CD4-positive, alpha-beta T cell treated with Interleukin-1 beta for 1 hour (primary cell): ENCODE measurements around the gene MACROH2A1.

Experiments
- DNase-seq, 2 donors: peaks; one replicate each; pipeline ENCODE4 v3.0.0-alpha.2; 2020 to 2022

MACROH2A1 gene

DNA sequence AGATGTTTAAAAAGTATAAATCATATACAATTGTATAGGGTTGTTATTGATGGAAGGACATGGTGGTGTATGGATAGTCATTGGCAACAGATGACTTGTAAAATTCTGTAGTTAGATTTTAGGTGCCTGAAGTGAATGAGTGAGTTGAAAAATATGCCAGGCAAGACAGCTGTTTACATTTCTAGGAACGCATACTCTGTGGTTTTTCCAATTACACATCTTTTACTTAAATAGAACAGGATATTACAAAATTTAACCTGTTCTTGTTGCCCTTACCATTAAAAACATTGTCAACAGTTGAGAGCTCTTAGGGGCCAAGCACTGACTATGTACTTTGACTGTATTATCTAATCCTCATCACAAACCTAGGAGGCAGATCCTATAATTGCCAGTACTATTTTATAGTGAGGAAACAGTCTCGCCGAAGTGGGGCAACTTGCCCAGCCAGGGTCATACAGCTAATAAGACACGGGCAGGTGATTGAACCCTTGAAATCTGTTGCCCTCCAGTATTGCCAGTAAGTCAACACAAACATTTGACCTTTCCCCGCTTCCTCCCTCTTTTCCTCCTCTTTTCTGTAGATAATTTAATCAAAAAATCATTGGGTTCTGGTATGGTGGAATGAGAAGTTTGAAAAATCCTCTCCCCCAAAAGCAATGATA, 88.6 kb downstream of the MACROH2A1 start:
- no peak for DNase-seq

DNA sequence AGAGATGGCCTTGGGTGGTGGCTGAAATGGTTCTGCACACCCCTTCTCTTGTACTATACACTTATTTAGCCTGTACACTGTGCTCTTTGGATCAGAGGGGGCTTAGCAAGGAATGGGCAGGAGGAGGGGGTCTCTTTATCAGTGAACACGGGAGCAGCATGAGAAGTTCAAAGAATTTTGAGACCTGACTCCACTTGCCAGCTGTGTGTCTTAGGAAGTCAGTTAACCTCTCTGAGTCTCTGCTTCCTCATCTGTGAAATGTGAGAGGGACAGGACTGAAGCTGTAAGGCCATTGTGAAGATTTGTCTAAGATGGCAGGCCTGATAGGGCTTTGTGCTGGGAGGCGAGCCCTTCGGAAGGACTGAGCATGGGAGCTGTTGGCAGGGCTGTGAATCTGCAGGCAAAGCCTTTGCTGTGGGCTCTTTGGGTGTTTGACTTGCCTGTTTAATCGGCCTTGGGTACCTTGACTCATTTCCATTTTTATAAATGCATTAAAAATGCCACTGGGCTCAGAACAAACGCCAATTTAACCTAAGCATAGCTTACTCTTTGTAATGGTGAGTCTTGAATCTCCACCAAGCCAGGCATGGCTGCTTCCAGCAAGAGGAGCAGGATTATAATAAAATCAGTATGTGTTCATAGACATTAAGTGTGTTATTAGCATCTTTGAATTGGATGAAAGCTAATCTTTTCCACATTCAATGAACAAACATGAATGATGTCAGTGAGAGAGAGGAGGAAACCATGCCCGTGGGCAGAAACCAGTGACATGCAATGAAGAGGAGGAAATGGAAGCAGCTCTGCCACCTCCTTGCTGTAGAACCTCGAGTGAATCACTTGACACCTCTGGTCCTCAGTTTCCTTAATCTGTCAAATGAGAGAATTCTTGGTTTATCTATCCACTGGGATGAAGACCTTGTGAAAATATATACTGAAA, 89.4 kb downstream of the MACROH2A1 start:
- DNase-seq, result no peak

DNA sequence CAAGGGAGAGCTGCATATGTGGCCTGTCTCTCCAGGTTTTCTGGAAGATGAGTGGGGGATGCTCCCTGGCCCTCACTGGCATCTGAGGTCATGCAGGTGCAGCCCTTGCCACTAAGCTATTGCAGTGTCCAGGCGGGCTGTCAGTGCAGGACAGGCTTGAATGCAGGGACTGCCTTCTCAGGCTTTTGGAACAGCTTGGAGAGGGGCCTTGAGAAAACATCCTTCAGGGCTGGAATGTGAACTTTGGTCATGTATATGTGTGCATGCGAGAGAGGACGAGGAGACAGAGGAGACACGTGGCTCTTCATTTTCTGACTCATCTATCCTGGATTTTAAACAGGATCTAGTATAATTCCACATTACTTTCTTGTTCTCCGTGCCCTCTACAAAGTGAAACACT, 90.3 kb downstream of the MACROH2A1 start:
- DNase-seq, result no peak

DNA sequence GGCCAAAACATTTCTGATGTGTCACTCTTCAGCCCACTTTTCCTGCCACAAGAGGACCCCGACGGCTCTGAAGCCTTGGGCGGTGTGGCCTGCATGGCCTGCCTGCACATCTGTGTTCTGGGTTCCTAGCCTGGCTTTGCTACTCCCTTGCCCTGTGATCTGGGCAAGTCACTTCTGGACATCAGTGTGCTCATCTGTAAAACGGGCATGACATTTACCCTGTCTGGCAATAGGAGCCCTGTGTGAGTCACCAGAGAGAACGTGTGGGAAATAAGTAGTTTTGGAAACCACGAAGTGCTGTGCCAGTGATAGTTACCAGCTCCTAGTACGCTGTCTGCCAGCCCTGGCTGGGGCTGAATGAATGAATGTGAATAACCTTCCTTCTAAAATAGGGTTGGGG, 90.8 kb downstream of the MACROH2A1 start:
- no peak for DNase-seq

DNA sequence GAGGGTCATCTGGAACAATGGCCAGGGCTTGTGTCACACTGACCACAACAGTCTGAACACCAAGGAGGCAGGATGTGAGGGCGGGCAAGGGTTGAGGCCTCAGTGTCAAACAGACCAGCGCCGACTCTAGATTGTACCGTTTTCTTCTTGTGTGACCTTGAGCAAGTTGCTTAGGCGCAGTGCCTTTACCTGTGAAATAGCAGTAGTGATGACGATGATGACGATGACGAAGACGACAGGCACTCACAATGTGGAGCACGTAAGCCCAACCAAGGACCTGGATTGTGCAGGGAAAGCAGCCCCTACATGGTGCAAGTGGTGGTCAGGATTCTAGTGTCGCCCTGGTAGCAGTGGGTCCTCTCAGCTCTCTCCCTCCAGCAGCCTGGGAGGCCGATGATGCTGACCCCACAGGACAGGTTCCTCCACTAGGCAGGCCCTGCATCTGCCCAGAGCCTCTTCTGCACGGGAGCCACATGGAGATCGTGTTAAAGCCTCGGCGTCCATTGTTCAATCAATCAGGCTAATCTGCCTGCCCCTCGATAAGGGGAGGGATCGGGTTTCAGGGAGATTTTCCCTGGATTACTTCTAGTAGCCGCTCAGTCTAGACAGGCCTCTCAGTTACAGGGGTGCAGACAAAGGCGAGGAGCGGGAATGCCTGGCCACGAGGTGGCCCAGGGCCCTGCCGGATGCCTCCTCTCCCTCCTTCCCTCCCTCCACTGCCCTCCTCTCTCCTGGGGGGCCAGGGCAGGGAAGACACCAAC, 91.7 kb downstream of the MACROH2A1 start:
- no peak for DNase-seq

DNA sequence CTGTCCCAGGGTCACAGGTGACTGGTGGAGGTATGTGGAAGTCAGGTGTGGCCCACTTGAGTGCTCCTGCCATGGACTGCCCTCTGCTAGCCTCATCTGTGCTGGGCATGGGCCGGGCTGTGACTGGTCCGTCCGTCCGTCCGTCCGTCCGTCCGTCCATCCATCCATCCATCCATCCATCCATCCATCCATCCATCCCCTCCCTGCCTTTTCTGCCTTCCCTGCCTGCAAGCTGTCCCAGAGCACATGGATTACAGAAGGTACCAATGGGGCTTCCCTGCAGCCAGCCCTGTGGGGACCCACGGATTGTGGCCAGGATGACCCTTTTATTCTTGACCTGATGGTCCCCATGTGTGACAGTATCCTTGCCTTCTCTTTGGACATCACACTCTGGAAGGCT, 92.5 kb downstream of the MACROH2A1 start:
- no peak for DNase-seq

DNA sequence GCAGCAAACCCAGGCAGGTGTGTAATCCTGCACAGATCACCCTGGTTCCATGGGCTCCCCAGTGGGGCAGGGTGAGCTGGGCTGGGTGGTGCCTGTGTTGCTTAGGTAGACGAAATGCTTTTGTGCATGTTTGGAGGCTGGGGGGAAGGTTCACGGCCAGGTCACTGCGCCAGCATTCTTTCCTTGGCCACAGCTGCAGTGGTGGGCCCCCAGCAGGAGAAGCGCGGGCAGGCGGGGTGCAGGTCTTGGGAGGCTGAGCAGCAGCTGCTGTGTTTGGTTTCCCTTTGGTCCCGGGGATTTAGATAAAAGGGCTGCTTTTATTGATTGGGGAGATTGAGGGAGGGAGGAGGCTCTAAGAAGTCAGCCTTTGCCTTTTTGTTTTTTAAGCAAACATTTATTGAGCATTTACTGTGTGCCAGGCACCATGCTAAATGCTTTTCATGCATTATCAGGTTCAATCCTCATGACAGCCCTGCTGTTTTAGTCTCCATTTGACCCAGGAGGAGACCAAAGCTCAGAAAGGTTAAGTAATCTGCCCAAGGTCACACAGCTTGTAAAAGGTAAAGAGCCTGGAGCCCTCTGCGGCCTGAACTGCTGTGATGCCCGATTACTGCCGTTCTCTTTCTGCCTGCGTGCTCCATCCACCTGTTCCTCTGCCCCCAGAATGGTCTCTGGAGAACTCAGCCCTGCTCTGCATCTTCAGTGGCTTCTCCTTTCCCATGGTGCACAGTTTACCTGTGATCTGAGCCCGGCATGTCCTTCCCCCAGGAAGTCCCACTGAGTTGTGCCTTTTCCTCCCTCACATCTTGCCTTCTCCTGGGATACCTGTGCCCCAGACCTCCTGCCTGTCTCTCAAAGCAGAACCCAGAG, 94.4 kb downstream of the MACROH2A1 start:
- no peak for DNase-seq

DNA sequence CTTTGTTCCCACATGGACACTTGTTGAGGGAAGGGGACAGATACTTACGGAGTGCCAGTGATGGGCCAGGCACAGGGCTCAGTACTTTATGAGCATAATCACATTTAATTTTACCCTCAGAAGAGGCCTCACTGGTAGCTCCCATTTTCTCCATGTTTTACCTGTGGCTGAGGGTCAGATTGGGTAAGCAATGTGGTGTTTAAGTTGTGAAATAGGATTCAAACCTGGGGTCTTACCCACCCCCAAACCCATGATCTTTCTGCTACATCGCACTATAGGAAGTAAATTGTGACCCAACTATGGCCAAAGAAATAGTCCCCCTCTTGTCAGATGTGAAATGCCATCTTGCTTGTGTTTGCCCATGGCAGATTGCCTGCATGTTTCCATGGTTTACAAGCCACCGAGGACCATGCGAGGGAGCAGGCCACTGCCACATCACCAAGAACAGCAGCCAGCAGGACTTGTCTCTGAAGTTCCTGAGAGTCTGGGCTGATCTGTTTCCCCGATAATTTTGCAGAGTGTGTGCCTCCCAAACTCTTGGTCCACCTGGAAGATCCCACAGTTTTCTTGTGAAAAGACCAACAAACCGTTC, 95.4 kb downstream of the MACROH2A1 start:
- DNase-seq, result no peak

DNA sequence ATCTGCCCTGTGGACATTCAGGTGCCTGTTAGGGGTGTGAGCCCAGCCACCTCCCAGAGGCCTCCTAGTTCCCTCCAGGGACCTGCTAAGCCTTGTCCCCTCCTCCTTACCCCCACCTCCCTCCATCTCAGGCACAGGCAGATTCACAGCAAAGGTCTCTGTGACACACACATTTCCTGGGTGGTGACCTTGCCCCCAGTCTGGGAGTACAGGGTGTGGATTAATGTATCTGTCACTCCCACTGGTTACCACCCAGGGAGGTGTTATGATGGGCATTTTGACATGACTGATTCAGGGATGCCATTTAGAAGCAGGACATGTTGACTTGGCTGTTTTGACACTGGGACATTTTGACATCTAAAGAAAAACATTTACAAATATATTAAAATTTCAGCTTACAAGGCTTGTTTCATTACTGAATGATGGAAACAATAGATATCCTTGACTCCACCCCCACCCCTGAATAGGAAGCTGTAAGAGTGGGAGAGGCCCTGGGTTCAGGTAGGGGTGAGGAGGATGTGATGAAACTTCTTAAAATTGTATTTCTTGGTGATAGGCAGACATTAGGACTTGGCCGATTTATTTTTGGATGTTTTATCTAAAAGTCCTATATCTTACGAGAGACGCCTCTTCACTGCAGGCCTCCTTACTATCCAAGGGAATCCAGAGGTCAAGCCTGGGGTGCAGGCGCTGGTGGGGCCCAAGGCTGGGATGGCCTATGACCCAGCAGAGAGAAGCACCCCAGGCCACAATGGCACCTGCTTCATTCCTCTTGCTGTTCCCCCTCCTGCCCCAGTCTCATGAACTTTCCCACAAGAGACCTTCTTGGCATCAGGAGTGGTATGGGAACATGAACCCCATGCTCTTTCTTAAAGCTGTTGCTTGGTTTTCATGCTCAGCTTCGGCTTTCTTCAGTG, 101.9 kb downstream of the MACROH2A1 start:
- no peak for DNase-seq

DNA sequence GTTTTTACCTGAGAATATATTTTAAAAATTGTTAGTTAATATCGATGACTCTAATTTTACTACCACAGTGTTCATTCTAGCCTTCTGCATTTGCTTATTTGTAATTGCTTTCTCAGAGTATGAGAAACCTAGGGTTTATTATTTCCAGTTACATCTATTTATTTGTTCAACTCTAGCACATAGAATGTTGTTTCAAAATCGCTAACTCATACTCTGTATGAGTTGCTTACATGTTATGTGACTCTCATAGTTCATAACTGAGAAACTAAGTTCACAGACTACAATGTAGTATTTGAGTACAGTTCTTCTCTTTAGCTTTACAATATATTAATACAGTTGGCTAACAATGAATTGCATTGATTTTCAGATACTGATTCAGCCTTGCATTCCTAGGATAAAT, 103.2 kb downstream of the MACROH2A1 start:
- DNase-seq, result no peak

DNA sequence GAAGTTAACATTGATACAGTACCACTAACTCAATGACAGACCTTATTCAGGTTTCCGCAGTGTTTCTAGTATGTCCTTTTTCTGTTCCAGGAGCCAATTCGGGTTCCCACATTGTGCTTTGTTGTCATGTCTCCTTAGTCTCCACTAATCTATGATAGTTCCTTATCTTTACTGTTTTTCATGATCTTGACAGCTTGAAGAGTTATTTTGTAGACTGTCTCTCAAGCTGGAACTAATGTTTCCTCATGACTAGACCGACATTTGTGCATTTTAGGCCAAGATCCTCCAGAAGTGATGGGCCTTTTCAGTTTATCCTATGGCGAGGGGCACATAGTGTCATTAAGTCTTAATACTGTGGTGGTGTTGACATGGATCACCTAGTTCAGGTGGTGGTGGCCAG, 104.2 kb downstream of the MACROH2A1 start:
- DNase-seq, result no peak

DNA sequence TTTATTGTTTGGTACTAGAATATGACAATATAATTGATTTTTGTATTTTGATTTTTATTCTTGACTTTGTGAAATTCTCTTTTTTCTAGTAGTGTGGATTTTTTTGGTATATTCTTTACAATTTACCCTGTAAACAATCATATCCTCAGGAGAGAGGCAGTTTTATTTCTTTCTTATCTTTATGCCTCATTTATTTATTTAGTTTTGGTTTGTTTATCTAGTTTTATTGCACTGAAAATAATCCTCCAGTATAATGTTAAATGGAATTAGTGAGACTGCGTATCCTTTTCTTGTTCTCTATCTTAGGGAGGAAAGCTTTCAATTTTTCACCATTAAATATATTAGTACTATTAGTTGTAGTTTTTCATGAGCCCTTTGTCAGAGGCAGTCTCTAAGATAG, 109.4 kb downstream of the MACROH2A1 start:
- no peak for DNase-seq

DNA sequence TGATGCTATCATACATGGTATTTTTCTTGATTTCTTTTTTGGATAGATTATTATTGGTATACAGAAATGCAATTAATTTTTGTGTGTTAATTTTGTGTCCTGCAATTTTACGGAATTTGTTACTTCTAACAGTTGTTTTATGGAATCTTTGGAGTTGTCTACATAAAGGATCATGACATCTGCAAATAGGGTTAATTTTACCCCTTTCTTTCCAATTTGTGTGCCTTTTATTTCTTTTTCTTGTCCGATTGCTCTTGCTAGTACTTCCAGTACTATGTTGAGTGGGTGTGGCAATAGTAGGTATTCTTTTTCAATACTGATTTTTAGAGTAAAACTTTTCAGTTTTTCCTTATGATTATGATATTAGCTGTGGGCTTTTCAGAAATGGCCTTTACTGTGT, 111.5 kb downstream of the MACROH2A1 start:
- no peak for DNase-seq
